Renal pelvis (tissue), 4 donors: ENCODE results near the gene ARHGAP15. TPM values are rescaled to one million over a fixed set of nuclear protein-coding genes. Genes with fewer than 3 reads are reported as not detected.

ENCODE experiments used
- DNase-seq: peaks from one replicate; pipeline ENCODE4 v3.0.0-alpha.2; 2013
- polyA plus RNA-seq, 3 donors: library from polyadenylated mRNA; unstranded; fragments of 120-200 nt; gene quantifications; one replicate each; pipeline ENCODE4 v1.2.1, GENCODE V29; 2013; ENCODE audit not compliant: insufficient read length in 3 of 3

Gene ARHGAP15
- polyA plus RNA-seq, 3 donors = 3.9 to 4.5 (median 4.3) TPM

GRCh38 chr2:143808166-143808565 is 678.9 kb downstream of the ARHGAP15 start:
- no peak for DNase-seq

- no peak for DNase-seq
These were observed 685.9 kb downstream of the ARHGAP15 start for GRCh38 chr2:143815082-143815481.

GRCh38 chr2:143816916-143817315 is 687.7 kb downstream of the ARHGAP15 start:
- no peak for DNase-seq
